DND-41 (cell line): Measurements from ENCODE around the gene PMP22.

Experiments
- ATAC-seq: fragments of 200-7000 bp; cut with Tn5 transposase; 3 replicates; pipeline ENCODE4 v1.9.1; 2021; ENCODE audit warnings: low read depth; ENCODE audit not compliant: insufficient read depth
- DNase-seq: peaks from one replicate; pipeline ENCODE4 v3.0.0-alpha.2; 2020
- H2AFZ ChIP-seq: 2 replicates; pipeline ENCODE4 v1.6.0; 2012; ENCODE audit warnings: low read depth, low read length
- H3K27ac ChIP-seq: 2 replicates; pipeline ENCODE4 v1.5.1; 2012; ENCODE audit warnings: low read length, inconsistent platforms
- H3K27me3 ChIP-seq: fragments of 200-600 bp; sonication (generic); 2 replicates; pipeline ENCODE4 v1.6.0; 2012; ENCODE audit warnings: low read length, mild to moderate bottlenecking, inconsistent platforms; ENCODE audit not compliant: insufficient read depth, poor library complexity
- H3K36me3 ChIP-seq: 2 replicates; pipeline ENCODE4 v1.5.1; 2012; ENCODE audit warnings: low read length, inconsistent platforms; ENCODE audit not compliant: insufficient read depth
- H3K4me1 ChIP-seq: 2 replicates; pipeline ENCODE4 v1.5.1; 2012; ENCODE audit warnings: mild to moderate bottlenecking, low read length; ENCODE audit not compliant: insufficient read depth
- H3K4me2 ChIP-seq: 2 replicates; pipeline ENCODE4 v1.6.0; 2012; ENCODE audit warnings: mild to moderate bottlenecking, moderate library complexity, low read length, inconsistent platforms; ENCODE audit not compliant: insufficient read depth
- H3K4me3 ChIP-seq, 2 experiments: fragments of 200-600 bp in 1 of 2; shearing (Covaris generic) in 1 of 2; 2 replicates each; pipeline ENCODE4 v1.5.1; 2012 to 2016; ENCODE audit warnings: inconsistent platforms in 2 of 2, low read length in 2 of 2, mild to moderate bottlenecking in 2 of 2, low read depth in 1 of 2, moderate library complexity in 1 of 2
- H3K79me2 ChIP-seq: 2 replicates; pipeline ENCODE4 v1.6.0; 2012; ENCODE audit warnings: low read length, inconsistent platforms; ENCODE audit not compliant: insufficient read depth
- H3K9ac ChIP-seq: 2 replicates; pipeline ENCODE4 v1.6.0; 2012; ENCODE audit warnings: low read depth, mild to moderate bottlenecking, inconsistent platforms, low read length, moderate library complexity
- H3K9me3 ChIP-seq: 2 replicates; pipeline ENCODE4 v1.5.1; 2012; ENCODE audit warnings: low read length, moderate library complexity, mild to moderate bottlenecking, inconsistent platforms; ENCODE audit not compliant: insufficient read depth, severe bottlenecking
- H4K20me1 ChIP-seq: 2 replicates; pipeline ENCODE4 v1.6.0; 2012; ENCODE audit warnings: low read length; ENCODE audit not compliant: insufficient read depth
- EZH2 ChIP-seq: IDR thresholded peaks from 3 replicates; pipeline ENCODE4 v1.6.1; 2012; ENCODE audit warnings: borderline replicate concordance, low read depth, mild to moderate bottlenecking, moderate library complexity, low read length, inconsistent platforms; ENCODE audit not compliant: severe bottlenecking
- TF ChIP-seq, protein P1 (sequence below): IDR thresholded peaks from 2 replicates; pipeline ENCODE4 v1.5.1; 2012; ENCODE audit warnings: borderline replicate concordance, low read length, moderate library complexity, mild to moderate bottlenecking; ENCODE audit not compliant: poor library complexity, severe bottlenecking; ENCODE audit errors: extremely low read depth

Gene PMP22

GRCh38 chr17:15274017-15274416 lies 8.9 kb upstream of the PMP22 start:
- TF ChIP-seq, protein P1, sequence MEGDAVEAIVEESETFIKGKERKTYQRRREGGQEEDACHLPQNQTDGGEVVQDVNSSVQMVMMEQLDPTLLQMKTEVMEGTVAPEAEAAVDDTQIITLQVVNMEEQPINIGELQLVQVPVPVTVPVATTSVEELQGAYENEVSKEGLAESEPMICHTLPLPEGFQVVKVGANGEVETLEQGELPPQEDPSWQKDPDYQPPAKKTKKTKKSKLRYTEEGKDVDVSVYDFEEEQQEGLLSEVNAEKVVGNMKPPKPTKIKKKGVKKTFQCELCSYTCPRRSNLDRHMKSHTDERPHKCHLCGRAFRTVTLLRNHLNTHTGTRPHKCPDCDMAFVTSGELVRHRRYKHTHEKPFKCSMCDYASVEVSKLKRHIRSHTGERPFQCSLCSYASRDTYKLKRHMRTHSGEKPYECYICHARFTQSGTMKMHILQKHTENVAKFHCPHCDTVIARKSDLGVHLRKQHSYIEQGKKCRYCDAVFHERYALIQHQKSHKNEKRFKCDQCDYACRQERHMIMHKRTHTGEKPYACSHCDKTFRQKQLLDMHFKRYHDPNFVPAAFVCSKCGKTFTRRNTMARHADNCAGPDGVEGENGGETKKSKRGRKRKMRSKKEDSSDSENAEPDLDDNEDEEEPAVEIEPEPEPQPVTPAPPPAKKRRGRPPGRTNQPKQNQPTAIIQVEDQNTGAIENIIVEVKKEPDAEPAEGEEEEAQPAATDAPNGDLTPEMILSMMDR: no peak
- TF ChIP-seq EZH2: no peak
- Histone ChIP-seq H3K79me2 (no peaks in the 10 kb centered on the region), H3K4me1 (no peaks in the 10 kb centered on the region), H2AFZ (no peak overlapping the region), H3K4me3 (no peak overlapping the region), H3K27me3 (no peaks in the 10 kb centered on the region), H3K27ac (no peak overlapping the region), H3K36me3 (no peaks in the 10 kb centered on the region), H3K4me2 (no peak overlapping the region), H3K9ac (no peak overlapping the region), H4K20me1 (no peaks in the 10 kb centered on the region), H3K9me3 (no peaks in the 10 kb centered on the region)
- DNase-seq (no peak), ATAC-seq (no peak)

GRCh38 chr17:15273141-15273793 lies 8.1 kb upstream of the PMP22 start:
- no peak for ATAC-seq
- H3K27ac ChIP-seq: no peak overlapping the region
- H3K9me3 ChIP-seq: no peaks in the 10 kb centered on the region
- H2AFZ ChIP-seq: no peak overlapping the region
- no peaks in the 10 kb centered on the region for H3K79me2 ChIP-seq
- H3K9ac ChIP-seq: no peak overlapping the region
- DNase-seq: no peak
- TF ChIP-seq, protein P1: no peak
- TF ChIP-seq EZH2: no peak
- no peak overlapping the region for H3K4me3 ChIP-seq
- H4K20me1 ChIP-seq: no peaks in the 10 kb centered on the region
- no peaks in the 10 kb centered on the region for H3K27me3 ChIP-seq
- H3K36me3 ChIP-seq: no peaks in the 10 kb centered on the region
- no peaks in the 10 kb centered on the region for H3K4me1 ChIP-seq
- H3K4me2 ChIP-seq: no peak overlapping the region

DNA sequence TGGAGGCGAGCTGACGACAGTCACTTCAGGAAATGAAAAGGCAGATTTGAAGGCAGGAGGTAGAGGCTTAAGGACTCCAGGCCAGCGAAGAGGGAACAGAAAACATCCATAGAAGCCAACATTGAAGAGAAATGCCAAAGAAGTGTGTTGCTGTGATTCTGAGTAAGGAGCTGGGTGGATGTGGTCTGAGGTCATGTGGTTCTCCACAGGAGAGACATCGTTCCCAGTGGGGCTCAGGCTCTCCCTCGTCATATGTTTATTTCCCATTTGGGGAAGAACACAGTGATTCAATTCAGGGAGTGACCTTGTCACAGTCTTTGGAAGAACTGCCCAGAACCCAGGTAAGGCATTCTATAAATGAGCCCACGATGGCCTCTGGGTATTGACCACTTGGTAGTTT lies 6.6 kb upstream of the PMP22 start:
- ATAC-seq (no peak), DNase-seq (no peak)
- H3K9me3 ChIP-seq: no peaks in the 10 kb centered on the region
- H3K4me3 ChIP-seq: no peak overlapping the region
- H3K79me2 ChIP-seq: no peaks in the 10 kb centered on the region
- H3K9ac ChIP-seq: no peak overlapping the region
- no peaks in the 10 kb centered on the region for H4K20me1 ChIP-seq
- H3K27ac ChIP-seq: no peak overlapping the region
- TF ChIP-seq, protein P1: no peak
- no peak for TF ChIP-seq EZH2
- H3K4me1 ChIP-seq: no peaks in the 10 kb centered on the region
- no peak overlapping the region for H3K4me2 ChIP-seq
- no peak overlapping the region for H2AFZ ChIP-seq
- no peaks in the 10 kb centered on the region for H3K27me3 ChIP-seq
- H3K36me3 ChIP-seq: no peaks in the 10 kb centered on the region
